ENCODE measurements around the gene PLA2G3.

DNA sequence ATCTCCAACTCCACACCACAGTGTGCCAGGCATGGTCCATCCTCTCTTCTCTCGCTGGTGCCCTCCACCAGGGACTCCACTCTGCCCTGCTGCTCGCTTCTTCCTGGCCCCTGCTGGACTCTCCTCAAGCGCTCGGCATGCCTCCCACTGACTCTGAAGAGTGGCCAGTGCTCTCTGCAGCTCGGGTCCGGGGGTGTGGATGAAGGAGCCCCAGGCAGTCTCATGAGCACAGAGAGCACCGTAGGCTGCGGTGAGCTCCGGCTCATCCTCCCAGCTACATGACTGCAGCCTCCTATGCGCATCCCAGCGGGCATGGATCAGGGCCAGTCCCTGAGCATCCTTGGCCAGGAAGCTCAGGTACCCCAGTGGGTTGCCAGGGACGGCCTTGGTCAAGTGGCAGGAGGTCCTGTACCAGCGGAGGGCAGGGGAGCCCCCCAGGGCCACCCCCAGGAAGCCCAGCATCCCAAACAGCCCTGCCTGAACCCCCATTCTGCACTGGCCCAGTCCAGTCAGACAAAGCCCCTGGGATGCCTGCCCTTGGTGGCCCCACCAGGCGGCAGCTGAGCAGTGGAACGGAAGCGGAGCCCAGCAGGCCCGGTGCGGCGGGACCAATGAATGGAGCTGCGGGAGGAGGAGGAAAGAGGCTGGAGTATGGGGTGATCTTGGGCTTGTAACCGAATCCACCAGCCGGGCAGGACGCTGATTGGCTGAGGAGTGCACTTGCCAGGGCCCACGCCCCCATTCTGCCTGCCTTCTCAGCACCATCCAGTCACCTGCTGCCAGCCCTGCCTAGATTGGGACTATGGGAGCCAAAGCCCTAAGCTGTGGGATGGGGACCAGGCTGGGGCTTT, at the start of gene PLA2G3:
- TF ChIP-seq, protein P1, sequence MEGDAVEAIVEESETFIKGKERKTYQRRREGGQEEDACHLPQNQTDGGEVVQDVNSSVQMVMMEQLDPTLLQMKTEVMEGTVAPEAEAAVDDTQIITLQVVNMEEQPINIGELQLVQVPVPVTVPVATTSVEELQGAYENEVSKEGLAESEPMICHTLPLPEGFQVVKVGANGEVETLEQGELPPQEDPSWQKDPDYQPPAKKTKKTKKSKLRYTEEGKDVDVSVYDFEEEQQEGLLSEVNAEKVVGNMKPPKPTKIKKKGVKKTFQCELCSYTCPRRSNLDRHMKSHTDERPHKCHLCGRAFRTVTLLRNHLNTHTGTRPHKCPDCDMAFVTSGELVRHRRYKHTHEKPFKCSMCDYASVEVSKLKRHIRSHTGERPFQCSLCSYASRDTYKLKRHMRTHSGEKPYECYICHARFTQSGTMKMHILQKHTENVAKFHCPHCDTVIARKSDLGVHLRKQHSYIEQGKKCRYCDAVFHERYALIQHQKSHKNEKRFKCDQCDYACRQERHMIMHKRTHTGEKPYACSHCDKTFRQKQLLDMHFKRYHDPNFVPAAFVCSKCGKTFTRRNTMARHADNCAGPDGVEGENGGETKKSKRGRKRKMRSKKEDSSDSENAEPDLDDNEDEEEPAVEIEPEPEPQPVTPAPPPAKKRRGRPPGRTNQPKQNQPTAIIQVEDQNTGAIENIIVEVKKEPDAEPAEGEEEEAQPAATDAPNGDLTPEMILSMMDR (IDR thresholded peaks at IDR 0.05; ENCODE audit: low read depth, low read length), result no peak
- TF ChIP-seq EZH2phosphoT487 (IDR thresholded peaks at IDR 0.05; ENCODE audit: low read depth), result no peak

Measured in OCI-LY3 (cell line).